AG04450 (cell line): ENCODE data around the gene CACNA2D3. TPM values are rescaled to one million over a fixed set of nuclear protein-coding genes. Genes with fewer than 3 reads are reported as not detected.

Source experiments
- CTCF ChIA-PET: fragments of 300-600, 350-600 bp; formaldehyde crosslinking; extraction: SDS; loops from one replicate; lab custom pipeline; 2022; ENCODE audit warnings: antibody characterized with exemption, inconsistent platforms; lab: Charles Lee
- POLR2A ChIA-PET: fragments of 350-600 bp; formaldehyde crosslinking; extraction: SDS; loops from one replicate; lab custom pipeline; 2021; ENCODE audit warnings: antibody characterized with exemption, inconsistent platforms; lab: Yijun Ruan, JAX
- DNase-seq: peaks from one replicate; pipeline ENCODE4 v3.0.0-alpha.2; 2011; ENCODE audit warnings: low read depth, low spot score
- H3K27ac ChIP-seq: one replicate; pipeline ENCODE4 v1.5.1; 2012; ENCODE audit warnings: low read depth, low read length, control low read depth
- H3K27me3 ChIP-seq: one replicate; pipeline ENCODE4 v1.6.0; 2012; ENCODE audit warnings: low read length; ENCODE audit not compliant: control insufficient read depth, insufficient read depth
- H3K4me3 ChIP-seq: 2 replicates; pipeline ENCODE4 v1.5.1; 2011; ENCODE audit warnings: mild to moderate bottlenecking, low read depth, low read length, control low read depth
- H3K9me3 ChIP-seq: 2 replicates; pipeline ENCODE4 v1.5.1; 2012; ENCODE audit warnings: low read length; ENCODE audit not compliant: control insufficient read depth, insufficient read depth
- polyA plus RNA-seq: library from polyadenylated mRNA; depleted of rRNA; stranded (reverse); fragments of >200 nt; gene quantifications from 2 replicates; pipeline ENCODE4 v1.2.3, GENCODE V29; 2011
- TF ChIP-seq, protein P1 (sequence below): IDR thresholded peaks from 2 replicates; pipeline ENCODE4 v1.5.1; 2011; ENCODE audit warnings: low read depth, low read length, control low read depth, inconsistent platforms

CACNA2D3 gene
- polyA plus RNA-seq, 1 experiment = 0.32 TPM

DNA sequence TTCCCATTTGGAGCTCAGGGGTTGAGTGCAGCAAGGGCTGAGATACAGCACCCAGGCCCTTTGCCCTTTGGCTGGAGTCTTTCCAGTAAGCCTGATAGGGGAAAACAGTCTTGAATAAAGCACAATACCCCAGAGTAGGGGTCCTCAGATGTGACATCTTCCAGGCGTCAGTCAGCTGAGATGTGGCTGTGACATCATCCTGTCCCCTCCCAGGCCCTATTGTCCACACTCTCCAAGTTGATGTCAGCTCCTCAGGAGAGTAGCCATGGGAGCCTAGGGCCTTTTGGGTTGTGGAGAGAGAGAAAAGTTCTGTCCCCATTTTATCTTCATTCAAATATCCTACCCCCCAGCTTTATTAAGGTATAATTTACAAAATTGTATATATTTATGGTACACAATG, 92.5 kb downstream of the CACNA2D3 start:
- no peak for DNase-seq
- POLR2A ChIA-PET = no interaction called here
- Histone ChIP-seq H3K9me3 (peaks cover 13% of the 10 kb centered on the region), H3K27me3 (no peaks in the 10 kb centered on the region), H3K27ac (no peak overlapping the region), H3K4me3 (no peak overlapping the region)
- CTCF ChIA-PET = no interaction called here
- TF ChIP-seq, protein P1, sequence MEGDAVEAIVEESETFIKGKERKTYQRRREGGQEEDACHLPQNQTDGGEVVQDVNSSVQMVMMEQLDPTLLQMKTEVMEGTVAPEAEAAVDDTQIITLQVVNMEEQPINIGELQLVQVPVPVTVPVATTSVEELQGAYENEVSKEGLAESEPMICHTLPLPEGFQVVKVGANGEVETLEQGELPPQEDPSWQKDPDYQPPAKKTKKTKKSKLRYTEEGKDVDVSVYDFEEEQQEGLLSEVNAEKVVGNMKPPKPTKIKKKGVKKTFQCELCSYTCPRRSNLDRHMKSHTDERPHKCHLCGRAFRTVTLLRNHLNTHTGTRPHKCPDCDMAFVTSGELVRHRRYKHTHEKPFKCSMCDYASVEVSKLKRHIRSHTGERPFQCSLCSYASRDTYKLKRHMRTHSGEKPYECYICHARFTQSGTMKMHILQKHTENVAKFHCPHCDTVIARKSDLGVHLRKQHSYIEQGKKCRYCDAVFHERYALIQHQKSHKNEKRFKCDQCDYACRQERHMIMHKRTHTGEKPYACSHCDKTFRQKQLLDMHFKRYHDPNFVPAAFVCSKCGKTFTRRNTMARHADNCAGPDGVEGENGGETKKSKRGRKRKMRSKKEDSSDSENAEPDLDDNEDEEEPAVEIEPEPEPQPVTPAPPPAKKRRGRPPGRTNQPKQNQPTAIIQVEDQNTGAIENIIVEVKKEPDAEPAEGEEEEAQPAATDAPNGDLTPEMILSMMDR = no peak

DNA sequence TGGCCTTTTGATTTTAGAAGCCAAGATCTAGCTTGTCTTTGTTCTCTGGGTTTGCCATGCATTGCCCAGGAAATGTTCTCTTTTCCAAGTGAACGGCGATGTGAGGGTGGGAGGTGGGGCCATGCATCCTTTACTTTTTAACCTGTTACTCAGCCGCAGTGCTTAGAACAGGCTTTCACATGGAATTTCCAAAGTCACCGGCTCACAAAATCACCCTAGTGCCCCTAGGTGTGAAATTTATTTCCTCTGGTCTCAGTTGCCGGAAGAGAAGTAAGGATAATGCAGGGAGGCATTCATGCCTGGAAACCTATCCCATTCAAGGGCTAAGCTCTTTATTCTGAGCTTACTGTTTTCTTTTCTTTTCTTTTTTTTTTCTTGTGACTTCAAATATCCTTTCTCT, 93.2 kb downstream of the CACNA2D3 start:
- H3K9me3 ChIP-seq = peaks cover 15% of the 10 kb centered on the region
- TF ChIP-seq, protein P1 = no peak
- H3K27me3 ChIP-seq = no peaks in the 10 kb centered on the region
- no peak overlapping the region for H3K4me3 ChIP-seq
- ChIA-PET POLR2A (no interaction called here), CTCF (no interaction called here)
- no peak overlapping the region for H3K27ac ChIP-seq
- DNase-seq = no peak

DNA sequence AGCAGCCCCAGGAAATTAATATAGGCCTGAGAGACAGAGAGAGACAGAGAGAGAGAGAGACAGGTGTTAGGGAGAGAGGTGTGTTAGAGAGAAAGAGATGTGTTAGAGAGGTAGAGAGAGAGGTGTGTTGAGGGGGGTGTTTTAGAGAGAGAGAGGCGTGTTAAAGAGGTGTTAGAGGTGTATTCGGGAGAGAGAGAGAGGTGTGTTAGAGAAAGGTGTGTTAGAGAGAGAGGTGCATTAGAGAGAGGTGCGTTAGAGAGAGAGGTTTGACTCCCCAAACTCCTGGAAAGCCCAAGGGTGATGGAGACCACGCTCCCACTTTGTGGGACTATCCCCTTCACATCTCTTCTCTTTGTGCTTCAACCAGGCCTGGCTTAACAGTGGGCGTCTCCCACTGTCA, 95.5 kb downstream of the CACNA2D3 start:
- H3K27me3 ChIP-seq = no peaks in the 10 kb centered on the region
- POLR2A ChIA-PET = no interaction called here
- H3K4me3 ChIP-seq = no peak overlapping the region
- TF ChIP-seq, protein P1 = no peak
- H3K9me3 ChIP-seq = peaks cover 16% of the 10 kb centered on the region
- CTCF ChIA-PET = no interaction called here
- H3K27ac ChIP-seq = no peak overlapping the region
- DNase-seq = no peak

DNA sequence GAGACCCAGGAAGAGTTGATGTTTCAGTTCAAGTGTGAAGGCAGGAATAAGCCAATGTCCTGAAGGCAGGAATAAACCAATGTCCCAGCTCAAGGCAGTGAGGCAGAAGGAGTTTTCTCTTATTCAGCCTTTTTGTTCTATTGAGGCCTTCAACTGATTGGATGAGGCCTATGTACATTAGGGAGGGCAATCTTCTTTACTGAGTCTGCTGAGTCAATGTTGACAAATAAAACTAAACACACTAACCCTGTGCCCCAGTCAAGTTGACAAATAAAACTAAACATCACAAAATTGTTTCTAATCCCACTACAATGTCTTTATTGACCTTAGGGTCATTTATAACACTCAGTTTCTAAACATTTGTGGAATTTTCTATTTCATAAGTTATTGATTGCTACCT, 100.0 kb downstream of the CACNA2D3 start:
- DNase-seq = no peak
- POLR2A ChIA-PET = no interaction called here
- CTCF ChIA-PET = no interaction called here
- Histone ChIP-seq H3K27me3 (no peaks in the 10 kb centered on the region), H3K9me3 (peaks cover 4% of the 10 kb centered on the region), H3K4me3 (no peak overlapping the region), H3K27ac (no peak overlapping the region)
- TF ChIP-seq, protein P1 = no peak

DNA sequence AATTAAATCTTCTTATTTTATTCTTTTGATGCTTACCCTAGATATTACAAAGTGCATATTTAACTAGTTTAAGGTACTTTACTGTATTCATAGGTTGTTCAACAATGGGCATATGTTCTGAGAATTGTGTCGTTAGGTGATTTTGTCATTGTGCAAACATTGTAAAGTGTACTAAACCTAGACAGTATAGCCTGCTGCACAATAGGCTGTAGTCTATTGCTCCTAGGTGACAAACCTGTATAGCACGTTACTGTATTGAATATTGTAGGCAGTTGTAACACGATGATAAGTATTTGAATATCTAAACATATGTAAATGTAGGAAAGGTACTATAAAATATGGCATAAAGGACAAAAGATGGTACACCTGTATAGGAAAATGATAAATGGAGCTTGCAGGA, 100.7 kb downstream of the CACNA2D3 start:
- CTCF ChIA-PET = no interaction called here
- H3K9me3 ChIP-seq = peaks cover 4% of the 10 kb centered on the region
- TF ChIP-seq, protein P1 = no peak
- no peak overlapping the region for H3K27ac ChIP-seq
- H3K27me3 ChIP-seq = no peaks in the 10 kb centered on the region
- POLR2A ChIA-PET = no interaction called here
- DNase-seq = no peak
- H3K4me3 ChIP-seq = no peak overlapping the region
